HCT116 (cell line): ENCODE measurements around the gene CSNK2A1.

Source experiments
- CEBPB ChIP-seq: IDR thresholded peaks from 2 replicates; pipeline ENCODE4 v1.6.1; 2012; ENCODE audit warnings: low read depth
- EGR1 ChIP-seq: IDR thresholded peaks from 2 replicates; pipeline ENCODE4 v1.6.1; 2012; ENCODE audit warnings: low read depth
- EZH2 ChIP-seq: fragments of 200-600 bp; sonication (generic); IDR thresholded peaks from 2 replicates; pipeline ENCODE4 v1.6.1; 2017; ENCODE audit warnings: antibody characterized with exemption, mixed run types
- POLR2A ChIP-seq: IDR thresholded peaks from 2 replicates; pipeline ENCODE4 v1.7.0; 2011; ENCODE audit warnings: borderline replicate concordance; ENCODE audit not compliant: insufficient read depth, insufficient read length; ENCODE audit errors: extremely low read depth
- POLR2AphosphoS5 ChIP-seq: IDR thresholded peaks from 2 replicates; pipeline ENCODE4 v1.6.1; 2011; ENCODE audit warnings: mild to moderate bottlenecking, low read depth, low read length, moderate library complexity
- RAD21 ChIP-seq: IDR thresholded peaks from 2 replicates; pipeline ENCODE4 v1.6.1; 2012; ENCODE audit warnings: low read depth, mild to moderate bottlenecking
- SIN3A ChIP-seq: IDR thresholded peaks from 2 replicates; pipeline ENCODE4 v1.6.1; 2012; ENCODE audit warnings: low read depth
- SRF ChIP-seq: IDR thresholded peaks from 2 replicates; pipeline ENCODE4 v1.6.1; 2012; ENCODE audit warnings: low read depth
- YY1 ChIP-seq: IDR thresholded peaks from 2 replicates; pipeline ENCODE4 v1.6.1; 2011; ENCODE audit warnings: low read length, low read depth, moderate library complexity, mild to moderate bottlenecking; ENCODE audit not compliant: insufficient replicate concordance; ENCODE audit errors: extremely low read depth
- TF ChIP-seq, protein P1 (sequence below), 3 experiments: fragments of 200-600 bp in 1 of 3; sonication (generic) in 1 of 3; IDR thresholded peaks in 2 of 3; conservative IDR thresholded peaks in 1 of 3; 2 replicates each; pipeline ENCODE4 v1.5.1; 2012 to 2017; ENCODE audit warnings: low read depth in 2 of 3, low read length in 2 of 3, antibody characterized with exemption in 1 of 3, borderline replicate concordance in 1 of 3, control low read depth in 1 of 3, mild to moderate bottlenecking in 1 of 3, mixed read lengths in 1 of 3, mixed run types in 1 of 3, moderate library complexity in 1 of 3; ENCODE audit not compliant: insufficient read depth in 1 of 3
- TF ChIP-seq, protein P2 (sequence below): IDR thresholded peaks from 2 replicates; pipeline ENCODE4 v1.6.1; 2012; ENCODE audit warnings: low read depth
- TF ChIP-seq, protein P3 (sequence below): IDR thresholded peaks from 2 replicates; pipeline ENCODE4 v1.6.1; 2012
- TF ChIP-seq, protein P4 (sequence below): IDR thresholded peaks from 2 replicates; pipeline ENCODE4 v1.6.1; 2011; ENCODE audit warnings: mild to moderate bottlenecking, low read length, moderate library complexity; ENCODE audit not compliant: insufficient replicate concordance; ENCODE audit errors: extremely low read depth

DNA sequence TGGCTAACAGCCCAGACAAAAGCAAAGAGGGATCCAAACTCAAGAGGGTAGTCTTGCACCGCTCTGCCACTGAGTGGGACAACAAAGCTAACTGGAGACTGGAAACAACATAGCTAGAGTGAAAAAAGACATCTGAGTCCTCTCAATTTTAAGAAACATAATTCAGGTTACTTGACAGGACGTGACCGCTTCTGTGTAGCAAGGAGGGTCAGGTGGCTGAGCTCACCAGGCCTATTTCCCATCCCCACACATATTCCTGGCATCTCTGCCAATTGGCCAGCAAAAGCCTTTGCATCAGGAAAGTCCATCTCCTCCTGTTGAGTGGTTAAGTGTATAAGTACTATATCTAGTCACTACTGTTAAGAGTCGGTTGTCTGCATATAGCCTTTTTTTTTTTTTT is 55.9 kb downstream of the CSNK2A1 start:
- TF ChIP-seq, protein P1, sequence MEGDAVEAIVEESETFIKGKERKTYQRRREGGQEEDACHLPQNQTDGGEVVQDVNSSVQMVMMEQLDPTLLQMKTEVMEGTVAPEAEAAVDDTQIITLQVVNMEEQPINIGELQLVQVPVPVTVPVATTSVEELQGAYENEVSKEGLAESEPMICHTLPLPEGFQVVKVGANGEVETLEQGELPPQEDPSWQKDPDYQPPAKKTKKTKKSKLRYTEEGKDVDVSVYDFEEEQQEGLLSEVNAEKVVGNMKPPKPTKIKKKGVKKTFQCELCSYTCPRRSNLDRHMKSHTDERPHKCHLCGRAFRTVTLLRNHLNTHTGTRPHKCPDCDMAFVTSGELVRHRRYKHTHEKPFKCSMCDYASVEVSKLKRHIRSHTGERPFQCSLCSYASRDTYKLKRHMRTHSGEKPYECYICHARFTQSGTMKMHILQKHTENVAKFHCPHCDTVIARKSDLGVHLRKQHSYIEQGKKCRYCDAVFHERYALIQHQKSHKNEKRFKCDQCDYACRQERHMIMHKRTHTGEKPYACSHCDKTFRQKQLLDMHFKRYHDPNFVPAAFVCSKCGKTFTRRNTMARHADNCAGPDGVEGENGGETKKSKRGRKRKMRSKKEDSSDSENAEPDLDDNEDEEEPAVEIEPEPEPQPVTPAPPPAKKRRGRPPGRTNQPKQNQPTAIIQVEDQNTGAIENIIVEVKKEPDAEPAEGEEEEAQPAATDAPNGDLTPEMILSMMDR (IDR thresholded peaks at IDR 0.05 in 2 of 3, conservative IDR thresholded peaks at IDR 0.05 in 1 of 3; ENCODE audit: borderline replicate concordance in 1 of 3, insufficient read depth in 1 of 3, low read depth in 2 of 3, low read length in 2 of 3) = no peak
- TF ChIP-seq YY1 (no peak), EZH2 (no peak), POLR2A (no peak), RAD21 (no peak), POLR2AphosphoS5 (no peak), SRF (no peak), CEBPB (no peak), SIN3A (no peak), EGR1 (no peak)
- TF ChIP-seq, protein P2, sequence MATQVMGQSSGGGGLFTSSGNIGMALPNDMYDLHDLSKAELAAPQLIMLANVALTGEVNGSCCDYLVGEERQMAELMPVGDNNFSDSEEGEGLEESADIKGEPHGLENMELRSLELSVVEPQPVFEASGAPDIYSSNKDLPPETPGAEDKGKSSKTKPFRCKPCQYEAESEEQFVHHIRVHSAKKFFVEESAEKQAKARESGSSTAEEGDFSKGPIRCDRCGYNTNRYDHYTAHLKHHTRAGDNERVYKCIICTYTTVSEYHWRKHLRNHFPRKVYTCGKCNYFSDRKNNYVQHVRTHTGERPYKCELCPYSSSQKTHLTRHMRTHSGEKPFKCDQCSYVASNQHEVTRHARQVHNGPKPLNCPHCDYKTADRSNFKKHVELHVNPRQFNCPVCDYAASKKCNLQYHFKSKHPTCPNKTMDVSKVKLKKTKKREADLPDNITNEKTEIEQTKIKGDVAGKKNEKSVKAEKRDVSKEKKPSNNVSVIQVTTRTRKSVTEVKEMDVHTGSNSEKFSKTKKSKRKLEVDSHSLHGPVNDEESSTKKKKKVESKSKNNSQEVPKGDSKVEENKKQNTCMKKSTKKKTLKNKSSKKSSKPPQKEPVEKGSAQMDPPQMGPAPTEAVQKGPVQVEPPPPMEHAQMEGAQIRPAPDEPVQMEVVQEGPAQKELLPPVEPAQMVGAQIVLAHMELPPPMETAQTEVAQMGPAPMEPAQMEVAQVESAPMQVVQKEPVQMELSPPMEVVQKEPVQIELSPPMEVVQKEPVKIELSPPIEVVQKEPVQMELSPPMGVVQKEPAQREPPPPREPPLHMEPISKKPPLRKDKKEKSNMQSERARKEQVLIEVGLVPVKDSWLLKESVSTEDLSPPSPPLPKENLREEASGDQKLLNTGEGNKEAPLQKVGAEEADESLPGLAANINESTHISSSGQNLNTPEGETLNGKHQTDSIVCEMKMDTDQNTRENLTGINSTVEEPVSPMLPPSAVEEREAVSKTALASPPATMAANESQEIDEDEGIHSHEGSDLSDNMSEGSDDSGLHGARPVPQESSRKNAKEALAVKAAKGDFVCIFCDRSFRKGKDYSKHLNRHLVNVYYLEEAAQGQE = no peak
- TF ChIP-seq, protein P3, sequence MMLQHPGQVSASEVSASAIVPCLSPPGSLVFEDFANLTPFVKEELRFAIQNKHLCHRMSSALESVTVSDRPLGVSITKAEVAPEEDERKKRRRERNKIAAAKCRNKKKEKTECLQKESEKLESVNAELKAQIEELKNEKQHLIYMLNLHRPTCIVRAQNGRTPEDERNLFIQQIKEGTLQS = no peak
- TF ChIP-seq, protein P4, sequence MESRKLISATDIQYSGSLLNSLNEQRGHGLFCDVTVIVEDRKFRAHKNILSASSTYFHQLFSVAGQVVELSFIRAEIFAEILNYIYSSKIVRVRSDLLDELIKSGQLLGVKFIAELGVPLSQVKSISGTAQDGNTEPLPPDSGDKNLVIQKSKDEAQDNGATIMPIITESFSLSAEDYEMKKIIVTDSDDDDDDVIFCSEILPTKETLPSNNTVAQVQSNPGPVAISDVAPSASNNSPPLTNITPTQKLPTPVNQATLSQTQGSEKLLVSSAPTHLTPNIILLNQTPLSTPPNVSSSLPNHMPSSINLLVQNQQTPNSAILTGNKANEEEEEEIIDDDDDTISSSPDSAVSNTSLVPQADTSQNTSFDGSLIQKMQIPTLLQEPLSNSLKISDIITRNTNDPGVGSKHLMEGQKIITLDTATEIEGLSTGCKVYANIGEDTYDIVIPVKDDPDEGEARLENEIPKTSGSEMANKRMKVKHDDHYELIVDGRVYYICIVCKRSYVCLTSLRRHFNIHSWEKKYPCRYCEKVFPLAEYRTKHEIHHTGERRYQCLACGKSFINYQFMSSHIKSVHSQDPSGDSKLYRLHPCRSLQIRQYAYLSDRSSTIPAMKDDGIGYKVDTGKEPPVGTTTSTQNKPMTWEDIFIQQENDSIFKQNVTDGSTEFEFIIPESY = no peak
